GM12878 (cell line): Measurements from ENCODE around the gene ZNF791. TPM values are rescaled to one million over a fixed set of nuclear protein-coding genes. Genes with fewer than 3 reads are reported as not detected.

Experiments used
- BRCA1 ChIP-seq: IDR thresholded peaks from 2 replicates; pipeline ENCODE4 v1.6.1; 2011; ENCODE audit warnings: low read depth, low read length, improper control_type of control experiment
- CHD2 ChIP-seq: IDR thresholded peaks from 2 replicates; pipeline ENCODE4 v1.6.1; 2011; ENCODE audit warnings: low read depth, low read length, improper control_type of control experiment, borderline replicate concordance
- EGR1 ChIP-seq, 2 experiments: IDR thresholded peaks; 1 replicate in 1 of 2; 2 replicates in 1 of 2; pipeline ENCODE4 v1.6.1; 2011 to 2012; ENCODE audit warnings: low read depth in 2 of 2, low read length in 2 of 2, borderline replicate concordance in 1 of 2, mild to moderate bottlenecking in 1 of 2, moderate library complexity in 1 of 2
- ETV6 ChIP-seq, 2 experiments: fragments of 450-650 bp in 1 of 2; IDR thresholded peaks in 1 of 2; conservative IDR thresholded peaks in 1 of 2; 2 replicates each; pipeline ENCODE4 v1.6.1; 2014; ENCODE audit warnings: antibody characterized with exemption in 1 of 2, borderline replicate concordance in 1 of 2, low read depth in 1 of 2, mild to moderate bottlenecking in 1 of 2, moderate library complexity in 1 of 2
- FOXK2 ChIP-seq: fragments of 450-650 bp; IDR thresholded peaks from 2 replicates; pipeline ENCODE4 v1.6.1; 2017; ENCODE audit warnings: mild to moderate bottlenecking, moderate library complexity
- IRF4 ChIP-seq: IDR thresholded peaks from 2 replicates; pipeline ENCODE4 v1.6.1; 2011; ENCODE audit warnings: low read depth, low read length
- LARP7 ChIP-seq: fragments of 450-650 bp; IDR thresholded peaks from 2 replicates; pipeline ENCODE4 v1.6.1; 2017; ENCODE audit warnings: mild to moderate bottlenecking
- MTA2 ChIP-seq: fragments of 450-650 bp; IDR thresholded peaks from 2 replicates; pipeline ENCODE4 v1.6.1; 2016; ENCODE audit warnings: low read depth, mild to moderate bottlenecking, moderate library complexity
- MTA3 ChIP-seq: IDR thresholded peaks from 2 replicates; pipeline ENCODE4 v1.6.1; 2012; ENCODE audit warnings: low read length, inconsistent platforms, borderline replicate concordance
- SMAD1 ChIP-seq: fragments of 450-650 bp; IDR thresholded peaks from 2 replicates; pipeline ENCODE4 v1.6.1; 2018; ENCODE audit warnings: mild to moderate bottlenecking, low read depth; ENCODE audit not compliant: partially characterized antibody
- SP1 ChIP-seq: IDR thresholded peaks from one replicate; pipeline ENCODE4 v1.6.1; 2011; ENCODE audit warnings: low read depth, low read length
- SPI1 ChIP-seq: IDR thresholded peaks from 2 replicates; pipeline ENCODE4 v1.6.1; 2011; ENCODE audit warnings: low read depth, mild to moderate bottlenecking, low read length, moderate library complexity, borderline replicate concordance; ENCODE audit not compliant: insufficient read depth
- ZSCAN29 ChIP-seq: fragments of 450-650 bp; IDR thresholded peaks from 2 replicates; pipeline ENCODE4 v1.6.1; 2017; ENCODE audit warnings: mild to moderate bottlenecking, moderate library complexity
- ZZZ3 ChIP-seq: IDR thresholded peaks from 2 replicates; pipeline ENCODE4 v1.6.1; 2011; ENCODE audit warnings: low read depth; ENCODE audit not compliant: control insufficient read depth, insufficient read length
- polyA plus RNA-seq, 11 experiments: library from polyadenylated mRNA; depleted of rRNA in 4 of 11; unstranded in 6 of 11; stranded (reverse) in 5 of 11; fragments of >200 nt; fragmentation: Nextera tagmentation in 4 of 11; fragmentation: Illumina TruSeq in 1 of 11; extraction: Ambion mirVana in 4 of 11; extraction: Trizol in 1 of 11; gene quantifications; 1 replicate in 1 of 11; 2 replicates in 10 of 11; pipeline versions ENCODE4 v1.2.1 to v1.2.3, GENCODE V29; 2011 to 2016; ENCODE audit warnings: inconsistent platforms in 2 of 11, missing spikeins in 2 of 11, low read depth in 1 of 11
- total RNA-seq, 4 experiments: library from RNA; depleted of rRNA in 3 of 4; stranded (reverse); fragments of >200 nt in 3 of 4; fragmentation: Illumina TruSeq in 1 of 4; extraction: Trizol in 1 of 4; gene quantifications; 2 replicates each; pipeline versions ENCODE4 v1.2.1 to v1.2.3, GENCODE V29; 2013 to 2021
- TF ChIP-seq, protein P1 (sequence below): fragments of 450-650 bp; conservative IDR thresholded peaks from 2 replicates; pipeline ENCODE4 v1.6.1; 2017; ENCODE audit warnings: mild to moderate bottlenecking, moderate library complexity
- TF ChIP-seq, protein P2 (sequence below): fragments of 450-650 bp; IDR thresholded peaks from 2 replicates; pipeline ENCODE4 v1.6.1; 2017; ENCODE audit warnings: mild to moderate bottlenecking, low read depth, inconsistent platforms; ENCODE audit not compliant: poor library complexity, severe bottlenecking

ZNF791 gene
- total and polyA plus RNA-seq, 10 of the 15 experiments (the other 5 are each of a cell fraction or from before 2014, with no cell fraction given): 7.5 to 24.0 (median 11.8) TPM

GRCh38 chr19:12611361-12611699 lies 610 bp downstream of the ZNF791 start (continued):
- TF ChIP-seq, protein P1, sequence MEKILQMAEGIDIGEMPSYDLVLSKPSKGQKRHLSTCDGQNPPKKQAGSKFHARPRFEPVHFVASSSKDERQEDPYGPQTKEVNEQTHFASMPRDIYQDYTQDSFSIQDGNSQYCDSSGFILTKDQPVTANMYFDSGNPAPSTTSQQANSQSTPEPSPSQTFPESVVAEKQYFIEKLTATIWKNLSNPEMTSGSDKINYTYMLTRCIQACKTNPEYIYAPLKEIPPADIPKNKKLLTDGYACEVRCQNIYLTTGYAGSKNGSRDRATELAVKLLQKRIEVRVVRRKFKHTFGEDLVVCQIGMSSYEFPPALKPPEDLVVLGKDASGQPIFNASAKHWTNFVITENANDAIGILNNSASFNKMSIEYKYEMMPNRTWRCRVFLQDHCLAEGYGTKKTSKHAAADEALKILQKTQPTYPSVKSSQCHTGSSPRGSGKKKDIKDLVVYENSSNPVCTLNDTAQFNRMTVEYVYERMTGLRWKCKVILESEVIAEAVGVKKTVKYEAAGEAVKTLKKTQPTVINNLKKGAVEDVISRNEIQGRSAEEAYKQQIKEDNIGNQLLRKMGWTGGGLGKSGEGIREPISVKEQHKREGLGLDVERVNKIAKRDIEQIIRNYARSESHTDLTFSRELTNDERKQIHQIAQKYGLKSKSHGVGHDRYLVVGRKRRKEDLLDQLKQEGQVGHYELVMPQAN: no peak
- TF ChIP-seq MTA2 (no peak), SPI1 (no peak), ZZZ3 (no peak), ETV6 (conservative IDR thresholded peaks at IDR 0.05 in 1 of 2, IDR thresholded peaks at IDR 0.05 in 1 of 2; ENCODE audit: borderline replicate concordance in 1 of 2, low read depth in 1 of 2) (no peak), BRCA1 (no peak), EGR1 (IDR thresholded peaks at IDR 0.05; ENCODE audit: borderline replicate concordance in 1 of 2, low read depth in 2 of 2, low read length in 2 of 2) (no peak), ZSCAN29 (no peak), SMAD1 (no peak), FOXK2 (no peak), CHD2 (no peak), LARP7 (no peak), IRF4 (no peak), SP1 (no peak), MTA3 (no peak)
- TF ChIP-seq, protein P2, sequence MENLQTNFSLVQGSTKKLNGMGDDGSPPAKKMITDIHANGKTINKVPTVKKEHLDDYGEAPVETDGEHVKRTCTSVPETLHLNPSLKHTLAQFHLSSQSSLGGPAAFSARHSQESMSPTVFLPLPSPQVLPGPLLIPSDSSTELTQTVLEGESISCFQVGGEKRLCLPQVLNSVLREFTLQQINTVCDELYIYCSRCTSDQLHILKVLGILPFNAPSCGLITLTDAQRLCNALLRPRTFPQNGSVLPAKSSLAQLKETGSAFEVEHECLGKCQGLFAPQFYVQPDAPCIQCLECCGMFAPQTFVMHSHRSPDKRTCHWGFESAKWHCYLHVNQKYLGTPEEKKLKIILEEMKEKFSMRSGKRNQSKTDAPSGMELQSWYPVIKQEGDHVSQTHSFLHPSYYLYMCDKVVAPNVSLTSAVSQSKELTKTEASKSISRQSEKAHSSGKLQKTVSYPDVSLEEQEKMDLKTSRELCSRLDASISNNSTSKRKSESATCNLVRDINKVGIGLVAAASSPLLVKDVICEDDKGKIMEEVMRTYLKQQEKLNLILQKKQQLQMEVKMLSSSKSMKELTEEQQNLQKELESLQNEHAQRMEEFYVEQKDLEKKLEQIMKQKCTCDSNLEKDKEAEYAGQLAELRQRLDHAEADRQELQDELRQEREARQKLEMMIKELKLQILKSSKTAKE: no peak
